ENCODE data around the gene TBL1X.

DNA sequence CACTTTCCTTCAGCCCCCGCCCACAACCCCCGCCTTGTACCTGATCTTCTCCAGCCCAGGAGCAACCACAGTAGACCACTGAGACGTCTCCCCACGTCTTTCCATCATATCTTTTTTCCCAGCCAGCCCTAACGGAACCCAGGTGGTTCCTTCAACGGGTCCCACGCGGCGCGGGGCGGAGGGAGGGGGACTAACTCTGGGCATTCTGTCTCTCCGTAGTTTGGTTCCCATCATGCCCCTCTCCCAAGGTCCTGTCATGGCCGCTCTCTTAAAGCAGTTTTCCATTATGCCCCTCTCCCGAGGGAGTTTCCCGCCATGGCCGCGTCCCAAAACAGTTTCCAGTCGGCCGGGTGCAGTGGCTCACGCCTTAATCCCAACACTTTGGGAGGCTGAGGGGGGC, 21.5 kb upstream of the TBL1X start:
- TF ChIP-seq, protein P1, sequence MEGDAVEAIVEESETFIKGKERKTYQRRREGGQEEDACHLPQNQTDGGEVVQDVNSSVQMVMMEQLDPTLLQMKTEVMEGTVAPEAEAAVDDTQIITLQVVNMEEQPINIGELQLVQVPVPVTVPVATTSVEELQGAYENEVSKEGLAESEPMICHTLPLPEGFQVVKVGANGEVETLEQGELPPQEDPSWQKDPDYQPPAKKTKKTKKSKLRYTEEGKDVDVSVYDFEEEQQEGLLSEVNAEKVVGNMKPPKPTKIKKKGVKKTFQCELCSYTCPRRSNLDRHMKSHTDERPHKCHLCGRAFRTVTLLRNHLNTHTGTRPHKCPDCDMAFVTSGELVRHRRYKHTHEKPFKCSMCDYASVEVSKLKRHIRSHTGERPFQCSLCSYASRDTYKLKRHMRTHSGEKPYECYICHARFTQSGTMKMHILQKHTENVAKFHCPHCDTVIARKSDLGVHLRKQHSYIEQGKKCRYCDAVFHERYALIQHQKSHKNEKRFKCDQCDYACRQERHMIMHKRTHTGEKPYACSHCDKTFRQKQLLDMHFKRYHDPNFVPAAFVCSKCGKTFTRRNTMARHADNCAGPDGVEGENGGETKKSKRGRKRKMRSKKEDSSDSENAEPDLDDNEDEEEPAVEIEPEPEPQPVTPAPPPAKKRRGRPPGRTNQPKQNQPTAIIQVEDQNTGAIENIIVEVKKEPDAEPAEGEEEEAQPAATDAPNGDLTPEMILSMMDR (IDR thresholded peaks at IDR 0.05), result no peak
- no peak for TF ChIP-seq POLR2A (IDR thresholded peaks at IDR 0.05)

All from adrenal gland (tissue), 5 donors.